Keratinocyte (primary cell): ENCODE data around the gene SAMD3.

Experiments
- CTCF ChIP-seq, 3 experiments: IDR thresholded peaks in 1 of 3; conservative IDR thresholded peaks in 1 of 3; optimal IDR thresholded peaks in 1 of 3; 2 replicates in 2 of 3; 3 replicates in 1 of 3; pipeline versions ENCODE3 to v1.5.1; 2011; ENCODE audit warnings: low read length in 3 of 3, mild to moderate bottlenecking in 3 of 3, moderate library complexity in 2 of 3, control low read depth in 1 of 3, inconsistent platforms in 1 of 3; ENCODE audit not compliant: insufficient read depth in 2 of 3; ENCODE audit errors: extremely low read depth in 1 of 3
- EZH2 ChIP-seq: IDR thresholded peaks from one replicate; pipeline ENCODE4 v1.6.1; 2012; ENCODE audit warnings: inconsistent platforms, mild to moderate bottlenecking, low read length, moderate library complexity

DNA sequence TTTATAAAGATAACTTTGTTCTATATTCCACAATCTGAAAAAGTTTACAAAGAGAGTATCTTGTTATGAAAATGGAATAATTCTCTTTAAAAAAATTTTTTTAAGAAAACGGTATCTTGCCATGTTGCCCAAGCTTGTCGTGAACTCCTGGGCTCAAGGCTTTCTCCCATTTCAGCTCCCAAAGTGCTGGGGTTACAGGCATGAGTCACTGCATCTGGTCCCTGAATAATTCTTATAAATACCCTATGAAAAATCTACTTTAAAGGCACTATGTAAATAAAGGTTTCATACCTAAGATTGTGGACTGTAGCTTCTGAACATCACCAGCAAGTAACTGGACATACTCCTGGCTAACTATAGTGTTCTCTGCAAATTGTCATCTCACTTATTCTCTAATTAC, 60.3 kb downstream of the SAMD3 start:
- TF ChIP-seq CTCF (optimal IDR thresholded peaks at IDR 0.05 in 1 of 3, IDR thresholded peaks at IDR 0.05 in 1 of 3, conservative IDR thresholded peaks at IDR 0.05 in 1 of 3; ENCODE audit: extremely low read depth in 1 of 3, insufficient read depth in 2 of 3, low read length in 3 of 3) (no peak), EZH2 (no peak)
